GM23338 (cell line): ENCODE data around the gene UNC13A.

Experiments
- EZH2 ChIP-seq: fragments of 200-600 bp; sonication (generic); IDR thresholded peaks from one replicate; pipeline ENCODE4 v1.8.0; 2017; ENCODE audit warnings: antibody characterized with exemption, mild to moderate bottlenecking, low read depth; ENCODE audit not compliant: unreplicated experiment
- EZH2phosphoT487 ChIP-seq: fragments of 200-600 bp; sonication (generic); IDR thresholded peaks from one replicate; pipeline ENCODE4 v1.8.1; 2018; ENCODE audit warnings: antibody characterized with exemption; ENCODE audit not compliant: unreplicated experiment
- REST ChIP-seq: IDR thresholded peaks from one replicate; pipeline ENCODE4 v1.6.1; 2018; ENCODE audit warnings: antibody characterized with exemption; ENCODE audit not compliant: unreplicated experiment
- TF ChIP-seq, protein P1 (sequence below), 2 experiments: fragments of 200-600 bp in 1 of 2; sonication (generic) in 1 of 2; conservative IDR thresholded peaks; 2 replicates each; pipeline versions ENCODE4 v1.5.1 to v1.6.1; 2016 to 2017; ENCODE audit warnings: antibody characterized with exemption in 2 of 2, low read depth in 2 of 2, mild to moderate bottlenecking in 2 of 2, moderate library complexity in 1 of 2

- TF ChIP-seq, protein P1, sequence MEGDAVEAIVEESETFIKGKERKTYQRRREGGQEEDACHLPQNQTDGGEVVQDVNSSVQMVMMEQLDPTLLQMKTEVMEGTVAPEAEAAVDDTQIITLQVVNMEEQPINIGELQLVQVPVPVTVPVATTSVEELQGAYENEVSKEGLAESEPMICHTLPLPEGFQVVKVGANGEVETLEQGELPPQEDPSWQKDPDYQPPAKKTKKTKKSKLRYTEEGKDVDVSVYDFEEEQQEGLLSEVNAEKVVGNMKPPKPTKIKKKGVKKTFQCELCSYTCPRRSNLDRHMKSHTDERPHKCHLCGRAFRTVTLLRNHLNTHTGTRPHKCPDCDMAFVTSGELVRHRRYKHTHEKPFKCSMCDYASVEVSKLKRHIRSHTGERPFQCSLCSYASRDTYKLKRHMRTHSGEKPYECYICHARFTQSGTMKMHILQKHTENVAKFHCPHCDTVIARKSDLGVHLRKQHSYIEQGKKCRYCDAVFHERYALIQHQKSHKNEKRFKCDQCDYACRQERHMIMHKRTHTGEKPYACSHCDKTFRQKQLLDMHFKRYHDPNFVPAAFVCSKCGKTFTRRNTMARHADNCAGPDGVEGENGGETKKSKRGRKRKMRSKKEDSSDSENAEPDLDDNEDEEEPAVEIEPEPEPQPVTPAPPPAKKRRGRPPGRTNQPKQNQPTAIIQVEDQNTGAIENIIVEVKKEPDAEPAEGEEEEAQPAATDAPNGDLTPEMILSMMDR (conservative IDR thresholded peaks at IDR 0.05; ENCODE audit: low read depth in 2 of 2), result no peak
- TF ChIP-seq EZH2 (no peak), REST (no peak), EZH2phosphoT487 (no peak)
Observed at GRCh38 chr19:17641846-17642245, 46.3 kb downstream of the UNC13A start.
